Measurements from ENCODE around the gene SLC30A4.
"Not testable (repeated sequence)": the region's sequence is repeated elsewhere in the genome, so short reads cannot be mapped to it uniquely, and the experiment has no call there.

The SLC30A4 gene

DNA sequence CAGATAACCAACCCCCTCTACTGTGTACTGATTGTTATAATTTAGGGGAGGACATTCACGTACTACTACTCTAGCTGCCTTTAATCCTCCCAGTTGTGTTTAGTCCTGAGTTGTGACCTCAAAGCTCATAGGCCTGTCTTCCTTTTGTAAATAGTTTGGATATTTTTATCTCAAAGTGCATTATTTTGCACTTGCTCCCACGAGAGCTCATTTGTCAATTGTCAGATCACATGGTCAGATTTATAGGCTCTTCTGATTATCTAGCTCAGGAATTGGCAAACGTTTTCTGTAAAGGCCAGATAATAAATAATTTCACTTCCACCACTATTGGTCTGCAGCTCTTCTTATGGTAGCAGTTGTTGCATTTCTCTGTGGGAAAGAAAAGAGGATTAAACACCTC is 14.4 kb upstream of the SLC30A4 start:
- DNase-seq (ENCODE audit: low read depth, low spot score) = no peak
- no peak overlapping the region for H3K4me3 ChIP-seq (ENCODE audit: low read depth, low read length)
- POLR2A ChIA-PET = interaction anchor here (0.6 kb wide), 1 partner anchor 63 kb away, joined by 3 read pairs; no protein-coding TSS in a partner anchor
- TF ChIP-seq CTCF (IDR thresholded peaks at IDR 0.05; ENCODE audit: insufficient read depth, low read length, missing control alignments) = no peak
- CTCF ChIA-PET = interaction anchor here (0.9 kb wide), 1 partner anchor 77 kb away, joined by 3 read pairs; no protein-coding TSS in a partner anchor

DNA sequence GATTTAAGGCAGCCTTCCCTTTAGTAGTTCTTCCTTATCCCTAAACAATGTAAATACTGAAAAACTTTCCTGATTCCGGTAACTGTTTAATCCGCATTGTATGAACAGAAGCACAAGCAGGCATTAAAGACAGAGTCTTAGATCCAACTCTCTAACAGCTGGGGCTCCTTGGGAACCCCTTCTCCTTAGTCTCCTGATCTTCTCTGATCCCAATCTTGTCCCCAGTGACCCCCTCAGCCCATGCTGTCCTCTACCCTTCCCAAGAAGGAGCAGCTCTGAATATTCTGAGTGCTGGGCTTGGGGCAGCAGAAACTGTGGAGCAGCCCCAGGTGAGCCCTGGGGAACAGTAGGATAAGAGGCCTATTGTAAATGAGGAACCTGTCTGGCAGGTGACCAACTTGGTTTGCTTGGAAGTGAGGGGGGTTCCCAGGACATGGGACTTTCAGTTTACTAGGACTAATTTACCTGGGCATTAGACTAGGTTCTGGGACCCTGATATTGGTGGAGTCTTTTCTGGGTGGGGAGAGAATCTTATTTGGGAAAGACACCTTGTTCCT is 13.0 kb upstream of the SLC30A4 start:
- TF ChIP-seq CTCF (IDR thresholded peaks at IDR 0.05; ENCODE audit: insufficient read depth, low read length, missing control alignments) = no peak
- H3K4me3 ChIP-seq (ENCODE audit: low read depth, low read length) = no peak overlapping the region
- POLR2A ChIA-PET = no interaction called here
- DNase-seq (ENCODE audit: low read depth, low spot score) = no peak
- CTCF ChIA-PET = interaction anchor here (0.6 kb wide), 1 partner anchor 78 kb away, joined by 3 read pairs; no protein-coding TSS in a partner anchor

DNA sequence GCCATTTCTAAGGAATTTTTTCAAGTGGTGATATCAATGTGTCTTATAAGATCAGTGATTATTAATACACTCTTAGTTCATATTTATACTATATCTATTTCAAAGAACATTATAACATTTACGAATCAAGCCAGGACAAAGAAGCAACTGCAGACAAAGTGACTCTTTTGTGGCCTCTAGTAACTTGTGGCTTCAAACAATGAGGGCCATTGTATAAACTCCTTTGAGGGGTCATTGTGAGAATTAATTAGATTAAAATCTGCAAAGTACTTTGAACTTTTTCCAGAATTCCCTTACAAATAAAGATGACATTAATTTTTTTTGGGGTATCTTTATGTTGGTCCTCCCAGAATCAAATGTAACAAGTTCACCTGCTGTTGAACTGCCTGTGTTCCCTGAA is 12.3 kb upstream of the SLC30A4 start:
- ChIA-PET CTCF (no interaction called here), POLR2A (no interaction called here)

DNA sequence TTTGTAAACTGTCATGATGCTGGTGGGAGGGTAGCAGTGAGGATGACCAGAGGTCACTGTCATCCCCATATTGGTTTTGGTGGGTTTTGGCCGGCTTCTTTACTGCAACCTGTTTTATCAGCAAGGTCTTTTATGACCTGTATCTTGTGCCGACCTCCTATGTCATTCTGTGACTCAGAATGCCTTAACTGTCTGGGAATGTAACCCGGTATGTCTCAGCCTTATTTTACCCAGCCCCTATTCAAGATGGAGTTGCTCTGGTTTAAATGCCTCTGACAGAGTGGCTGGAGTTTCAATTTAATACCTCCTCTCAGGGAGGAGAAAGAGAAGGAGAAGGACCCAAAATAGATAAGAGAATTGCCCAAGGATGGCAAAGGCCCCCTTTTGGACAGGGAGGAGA is 10.3 kb upstream of the SLC30A4 start:
- H3K4me3 ChIP-seq (ENCODE audit: low read depth, low read length); POLR2A ChIA-PET; DNase-seq (ENCODE audit: low read depth, low spot score): not testable (repeated sequence)
- CTCF ChIA-PET = interaction anchor here (1.0 kb wide), 1 partner anchor 81 kb away, joined by 3 read pairs; no protein-coding TSS in a partner anchor

More for the DNA sequence above, 12.3 kb upstream of the SLC30A4 start:
- no peak for DNase-seq (ENCODE audit: low read depth, low spot score)
- no peak for TF ChIP-seq CTCF (IDR thresholded peaks at IDR 0.05; ENCODE audit: insufficient read depth, low read length, missing control alignments)
- no peak overlapping the region for H3K4me3 ChIP-seq (ENCODE audit: low read depth, low read length)

- CTCF ChIA-PET = interaction anchor here (0.7 to 1.4 kb wide), 2 partner anchors 14 to 99 kb away, joined by 3 to 4 read pairs; no protein-coding TSS in a partner anchor
- POLR2A ChIA-PET = no interaction called here
- no peak for TF ChIP-seq CTCF (IDR thresholded peaks at IDR 0.05; ENCODE audit: insufficient read depth, low read length, missing control alignments)
- H3K4me3 ChIP-seq (ENCODE audit: low read depth, low read length) = no peak overlapping the region
- no peak for DNase-seq (ENCODE audit: low read depth, low spot score)
Observed at GRCh38 chr15:45529613-45530012, 7.1 kb upstream of the SLC30A4 start.

DNA sequence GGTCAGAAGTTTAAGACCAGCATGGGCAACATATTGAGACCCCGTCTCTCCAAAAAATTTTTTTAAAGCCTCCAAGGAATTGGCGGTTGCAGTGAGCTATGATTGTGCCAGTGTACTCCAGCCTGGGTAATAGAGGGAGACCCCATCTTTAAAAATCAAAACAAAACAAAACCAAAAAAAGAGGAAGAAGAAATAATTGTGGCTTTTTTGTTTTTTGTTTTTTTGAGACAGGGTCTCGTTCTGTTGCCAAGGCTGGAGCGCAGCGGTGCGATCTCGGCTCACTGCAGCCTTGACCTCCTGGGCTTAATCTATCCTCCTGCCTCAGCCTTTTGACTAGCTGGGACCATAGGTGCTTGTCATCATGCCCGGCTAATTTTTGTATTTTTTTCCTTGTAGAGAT is 4.5 kb upstream of the SLC30A4 start:
- ChIA-PET CTCF (interaction anchor here (1.1 kb wide), 1 partner anchor 69 kb away, joined by 4 read pairs; no protein-coding TSS in a partner anchor), POLR2A (no interaction called here)
- TF ChIP-seq CTCF (IDR thresholded peaks at IDR 0.05; ENCODE audit: insufficient read depth, low read length, missing control alignments) = no peak
- H3K4me3 ChIP-seq (ENCODE audit: low read depth, low read length) = no peak overlapping the region
- DNase-seq (ENCODE audit: low read depth, low spot score) = no peak

DNA sequence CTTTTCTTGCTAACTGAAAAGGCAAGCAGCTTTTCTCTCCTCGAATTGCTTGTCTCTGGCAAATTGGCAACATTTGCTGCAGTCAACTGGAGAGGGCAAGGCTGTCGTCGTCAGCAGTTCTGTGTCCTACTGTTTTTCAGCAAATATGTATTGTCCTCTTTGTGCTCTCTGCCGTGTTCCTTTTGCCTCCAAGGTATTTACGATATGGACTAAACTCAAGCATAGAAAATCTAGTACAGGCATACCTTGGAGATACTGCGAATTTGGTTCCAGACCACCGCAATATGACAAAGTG is 558 bp upstream of the SLC30A4 start:
- H3K4me3 ChIP-seq (ENCODE audit: low read depth, low read length) = peak overlapping the region; percentile 67
- ChIA-PET CTCF (interaction anchor here (0.6 kb wide), 1 partner anchor 10 kb away, joined by 3 read pairs; no protein-coding TSS in a partner anchor), POLR2A (no interaction called here)
- DNase-seq (ENCODE audit: low read depth, low spot score) = no peak
- TF ChIP-seq CTCF (IDR thresholded peaks at IDR 0.05; ENCODE audit: insufficient read depth, low read length, missing control alignments) = no peak

All from AG04449 (cell line).